ENCODE results near the gene ENAH. TPM values are rescaled to one million over a fixed set of nuclear protein-coding genes. Genes with fewer than 3 reads are reported as not detected.

ENAH gene
- polyA plus RNA-seq, 1 of the 3 experiments (the other 2 are of a cell fraction) = 48.9 TPM

GRCh38 chr1:225652729-225653462 is at the start of gene ENAH (continued):
- TF ChIP-seq RXRA (IDR thresholded peaks at IDR 0.05; ENCODE audit: borderline replicate concordance, low read depth) = no peak
- no peak for TF ChIP-seq RCOR1 (IDR thresholded peaks at IDR 0.05; ENCODE audit: low read length)
- TF ChIP-seq, protein P1, sequence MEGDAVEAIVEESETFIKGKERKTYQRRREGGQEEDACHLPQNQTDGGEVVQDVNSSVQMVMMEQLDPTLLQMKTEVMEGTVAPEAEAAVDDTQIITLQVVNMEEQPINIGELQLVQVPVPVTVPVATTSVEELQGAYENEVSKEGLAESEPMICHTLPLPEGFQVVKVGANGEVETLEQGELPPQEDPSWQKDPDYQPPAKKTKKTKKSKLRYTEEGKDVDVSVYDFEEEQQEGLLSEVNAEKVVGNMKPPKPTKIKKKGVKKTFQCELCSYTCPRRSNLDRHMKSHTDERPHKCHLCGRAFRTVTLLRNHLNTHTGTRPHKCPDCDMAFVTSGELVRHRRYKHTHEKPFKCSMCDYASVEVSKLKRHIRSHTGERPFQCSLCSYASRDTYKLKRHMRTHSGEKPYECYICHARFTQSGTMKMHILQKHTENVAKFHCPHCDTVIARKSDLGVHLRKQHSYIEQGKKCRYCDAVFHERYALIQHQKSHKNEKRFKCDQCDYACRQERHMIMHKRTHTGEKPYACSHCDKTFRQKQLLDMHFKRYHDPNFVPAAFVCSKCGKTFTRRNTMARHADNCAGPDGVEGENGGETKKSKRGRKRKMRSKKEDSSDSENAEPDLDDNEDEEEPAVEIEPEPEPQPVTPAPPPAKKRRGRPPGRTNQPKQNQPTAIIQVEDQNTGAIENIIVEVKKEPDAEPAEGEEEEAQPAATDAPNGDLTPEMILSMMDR (IDR thresholded peaks at IDR 0.05) = no peak
- no peak for TF ChIP-seq YY1 (IDR thresholded peaks at IDR 0.05; ENCODE audit: low read depth)
- TF ChIP-seq TCF12 (IDR thresholded peaks at IDR 0.05) = no peak
- TF ChIP-seq EP300 (IDR thresholded peaks at IDR 0.05; ENCODE audit: borderline replicate concordance in 1 of 2, low read depth in 1 of 2, low read length in 1 of 2) = no peak
- TF ChIP-seq NFIC (IDR thresholded peaks at IDR 0.05; ENCODE audit: borderline replicate concordance) = no peak
- TF ChIP-seq TEAD4 (IDR thresholded peaks at IDR 0.05; ENCODE audit: borderline replicate concordance, insufficient read depth) = no peak
- peak; percentile 56 for TF ChIP-seq CHD2 (IDR thresholded peaks at IDR 0.05; ENCODE audit: low read length, partially characterized antibody)
- 0 out of 2 replicates have a peak, but pooled peaks have one; percentile 48 for TF ChIP-seq MXI1 (IDR thresholded peaks at IDR 0.05; ENCODE audit: low read depth, low read length)
- TF ChIP-seq SIN3A (IDR thresholded peaks at IDR 0.05; ENCODE audit: borderline replicate concordance, low read depth, low read length) = 0 out of 2 replicates have a peak, but pooled peaks have one; percentile 11

- Histone ChIP-seq H3K4me1 (ENCODE audit: control insufficient read depth in 1 of 2, insufficient read depth in 2 of 2, low read depth in 1 of 2, low read length in 1 of 2) (peaks cover 10 to 16% of the 10 kb centered on the region in 2 experiments), H3K27me3 (ENCODE audit: insufficient read depth) (no peaks in the 10 kb centered on the region), H3K4me3 (ENCODE audit: low read depth in 2 of 2, low read length in 1 of 2) (peak overlapping the region in 1 of 2 experiments; percentile 17; a peak in 3 of 4 replicates), H3K9me2 (no peaks in the 10 kb centered on the region), H3F3A (replicated peaks; ENCODE audit: insufficient read depth) (peaks cover 26% of the 10 kb centered on the region), H3K9me3 (no peaks in the 10 kb centered on the region), H2AFZ (ENCODE audit: low read depth) (peak overlapping the region; percentile 45), H3K79me2 (ENCODE audit: insufficient read depth) (peaks cover 13% of the 10 kb centered on the region; the same call in 1 of the 2 replicates), H3K36me3 (replicated peaks in 1 of 2; ENCODE audit: control insufficient read depth in 1 of 2, insufficient read depth in 2 of 2, low read length in 1 of 2) (no peaks in the 10 kb centered on the region), H3K4me2 (peak overlapping the region; percentile 63), H3K27ac (ENCODE audit: low read depth in 2 of 2, low read length in 1 of 2) (peak overlapping the region; percentile 93 to 97), H3K9ac (peak overlapping the region; percentile 76), H4K20me1 (ENCODE audit: insufficient read depth) (no peaks in the 10 kb centered on the region)
- no peak for DNase-seq
- ChIA-PET POLR2A (no interaction called here), CTCF (interaction anchor here (1.3 to 2.0 kb wide), 2 partner anchors 10 to 72 kb away, joined by 4 to 8 read pairs; no protein-coding TSS in a partner anchor)
- 92% methylated on average over 4 of the region's 4 CpGs for WGBS (ENCODE audit: low lambda C conversion rate)
- TF ChIP-seq SIN3A (IDR thresholded peaks at IDR 0.05; ENCODE audit: borderline replicate concordance, low read depth, low read length) (no peak), RCOR1 (IDR thresholded peaks at IDR 0.05; ENCODE audit: low read length) (no peak), USF1 (IDR thresholded peaks at IDR 0.05; ENCODE audit: borderline replicate concordance, low read depth) (peak; percentile 76; the same call in 1 of the 2 replicates), NFIC (IDR thresholded peaks at IDR 0.05; ENCODE audit: borderline replicate concordance) (no peak), NRF1 (IDR thresholded peaks at IDR 0.05; ENCODE audit: low read depth, low read length) (no peak), SMC3 (IDR thresholded peaks at IDR 0.05; ENCODE audit: low read depth, low read length) (no peak), TAF1 (IDR thresholded peaks at IDR 0.05; ENCODE audit: borderline replicate concordance, low read depth, low read length) (peak; percentile 45; the same call in 1 of the 2 replicates), PBX3 (IDR thresholded peaks at IDR 0.05) (no peak), TEAD4 (IDR thresholded peaks at IDR 0.05; ENCODE audit: borderline replicate concordance, insufficient read depth) (no peak), EP300 (IDR thresholded peaks at IDR 0.05; ENCODE audit: borderline replicate concordance in 1 of 2, low read depth in 1 of 2, low read length in 1 of 2) (no peak), JUND (IDR thresholded peaks at IDR 0.05) (no peak)
- TF ChIP-seq, protein P2, sequence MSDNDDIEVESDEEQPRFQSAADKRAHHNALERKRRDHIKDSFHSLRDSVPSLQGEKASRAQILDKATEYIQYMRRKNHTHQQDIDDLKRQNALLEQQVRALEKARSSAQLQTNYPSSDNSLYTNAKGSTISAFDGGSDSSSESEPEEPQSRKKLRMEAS (IDR thresholded peaks at IDR 0.05; ENCODE audit: low read depth) = no peak
Measured at GRCh38 chr1:225700889-225701465, 48.1 kb upstream of the ENAH start.
